A549 (cell line): ENCODE measurements around the gene MAP3K20.

Source experiments
- CBX8 ChIP-seq: fragments of 200-600 bp; sonication (generic); IDR thresholded peaks from 2 replicates; pipeline ENCODE4 v1.6.1; 2016
- CTCF ChIP-seq: fragments of >200 bp; sonication (Bioruptor Twin); formaldehyde crosslinking; IDR thresholded peaks from 3 replicates; pipeline ENCODE4 v1.5.1; 2016
- ESRRA ChIP-seq: fragments of 150-350 bp; IDR thresholded peaks from 2 replicates; pipeline ENCODE4 v1.6.1; 2014; ENCODE audit warnings: mild to moderate bottlenecking, low read length, borderline replicate concordance
- MAZ ChIP-seq: fragments of 150-350 bp; IDR thresholded peaks from 2 replicates; pipeline ENCODE4 v1.6.1; 2014; ENCODE audit warnings: antibody characterized with exemption, low read depth, low read length, borderline replicate concordance
- RNF2 ChIP-seq: fragments of 200-600 bp; sonication (generic); IDR thresholded peaks from 2 replicates; pipeline ENCODE4 v1.6.1; 2016; ENCODE audit warnings: low read depth, mild to moderate bottlenecking, antibody characterized with exemption, moderate library complexity, borderline replicate concordance

GRCh38 chr2:173215316-173215715, 139.7 kb downstream of the MAP3K20 start:
- TF ChIP-seq CTCF (no peak), RNF2 (no peak), CBX8 (no peak), ESRRA (no peak), MAZ (no peak)
